Measurements from ENCODE around the gene WASHC4.

WASHC4 gene

DNA sequence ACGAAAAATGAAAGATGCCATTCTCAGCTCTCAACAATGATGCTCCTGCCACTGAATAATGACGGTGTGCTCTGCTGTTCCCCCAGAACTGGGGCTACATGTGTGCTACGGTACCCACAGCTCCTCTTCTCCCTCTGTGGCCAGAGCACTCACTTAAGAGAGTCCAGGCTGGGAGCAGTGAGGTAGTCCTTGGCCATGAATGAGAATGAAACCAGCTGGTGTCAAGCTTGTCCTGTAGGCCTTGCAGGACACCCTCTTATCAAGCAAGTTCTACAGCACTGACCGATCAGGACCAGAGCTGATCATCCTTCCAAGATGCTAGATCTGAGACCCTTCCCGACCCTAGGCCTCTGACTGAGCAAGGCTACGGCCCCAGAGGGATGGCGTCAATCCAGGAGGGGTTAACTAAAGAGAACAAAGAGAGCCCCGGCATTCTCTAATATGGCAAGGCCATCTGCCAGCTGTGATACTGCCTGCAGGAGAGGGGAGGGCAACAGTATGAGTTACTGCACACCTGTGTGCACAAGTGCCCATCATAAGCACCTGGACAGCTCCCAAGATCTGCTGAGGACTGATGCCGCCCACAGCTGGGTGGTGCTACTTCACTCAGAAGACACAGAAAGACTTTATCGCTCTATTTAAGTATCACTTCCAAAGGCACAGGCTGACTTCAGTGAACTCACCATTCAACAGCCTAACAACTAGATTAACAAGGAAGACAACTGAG, 98.0 kb downstream of the WASHC4 start:
- DNase-seq (ENCODE audit: low read depth, low spot score): no peak
- H3K27me3 ChIP-seq (ENCODE audit: control insufficient read depth, insufficient read depth, low read length): no peaks in the 10 kb centered on the region
- no peaks in the 10 kb centered on the region for H3K4me1 ChIP-seq (ENCODE audit: control insufficient read depth, insufficient read depth, low read length)
- H3K9me3 ChIP-seq (ENCODE audit: control insufficient read depth, insufficient read depth, low read length): no peaks in the 10 kb centered on the region
- H3K4me3 ChIP-seq (ENCODE audit: low read length): no peak overlapping the region
- peaks cover 7% of the 10 kb centered on the region; the same call in 1 of the 2 replicates for H3K36me3 ChIP-seq (ENCODE audit: control insufficient read depth, insufficient read depth, low read length)
- no peak overlapping the region for H3K27ac ChIP-seq (ENCODE audit: low read length)
- no CpG with 5 or more reads among the region's 10 CpGs for WGBS (ENCODE audit: insufficient coverage, insufficient read length)

DNA sequence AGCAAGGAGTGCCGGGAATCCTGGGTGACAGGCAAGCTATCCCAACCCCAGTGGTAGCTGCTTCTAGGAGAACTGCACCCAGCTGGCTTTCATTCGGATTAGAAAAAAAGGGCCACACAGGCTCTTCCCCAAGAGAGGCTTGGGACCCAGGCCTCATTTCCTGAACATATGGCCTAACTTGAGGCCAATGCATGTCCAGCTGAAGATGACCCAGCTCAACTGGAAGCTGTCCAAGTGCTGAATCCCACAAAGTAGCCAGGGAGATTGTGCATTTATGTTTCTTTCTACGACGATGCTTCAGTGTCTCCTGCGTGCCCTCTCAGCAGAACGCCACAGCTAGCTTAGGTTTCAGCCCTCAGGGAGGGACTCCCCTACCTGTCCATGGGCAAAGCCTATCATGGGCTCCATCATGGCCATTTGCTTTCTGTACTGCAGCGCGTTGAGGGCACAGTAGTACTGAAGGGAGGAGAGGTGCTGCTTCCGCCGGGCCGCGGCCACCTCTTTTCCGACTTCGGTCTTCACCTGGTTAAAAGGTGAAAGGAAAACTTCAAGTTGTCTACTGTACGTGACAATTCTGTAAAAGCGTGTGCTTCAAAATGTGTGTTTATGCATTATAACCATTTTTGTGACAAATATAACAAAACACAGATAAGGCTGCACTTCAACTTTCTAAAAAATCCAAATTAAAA, 99.3 kb downstream of the WASHC4 start:
- H3K4me3 ChIP-seq (ENCODE audit: low read length): no peak overlapping the region
- no CpG with 5 or more reads among the region's 16 CpGs for WGBS (ENCODE audit: insufficient coverage, insufficient read length)
- peaks cover 7% of the 10 kb centered on the region; the same call in 1 of the 2 replicates for H3K36me3 ChIP-seq (ENCODE audit: control insufficient read depth, insufficient read depth, low read length)
- no peaks in the 10 kb centered on the region for H3K9me3 ChIP-seq (ENCODE audit: control insufficient read depth, insufficient read depth, low read length)
- no peak for DNase-seq (ENCODE audit: low read depth, low spot score)
- H3K4me1 ChIP-seq (ENCODE audit: control insufficient read depth, insufficient read depth, low read length): no peaks in the 10 kb centered on the region
- H3K27ac ChIP-seq (ENCODE audit: low read length): no peak overlapping the region
- no peaks in the 10 kb centered on the region for H3K27me3 ChIP-seq (ENCODE audit: control insufficient read depth, insufficient read depth, low read length)

DNA sequence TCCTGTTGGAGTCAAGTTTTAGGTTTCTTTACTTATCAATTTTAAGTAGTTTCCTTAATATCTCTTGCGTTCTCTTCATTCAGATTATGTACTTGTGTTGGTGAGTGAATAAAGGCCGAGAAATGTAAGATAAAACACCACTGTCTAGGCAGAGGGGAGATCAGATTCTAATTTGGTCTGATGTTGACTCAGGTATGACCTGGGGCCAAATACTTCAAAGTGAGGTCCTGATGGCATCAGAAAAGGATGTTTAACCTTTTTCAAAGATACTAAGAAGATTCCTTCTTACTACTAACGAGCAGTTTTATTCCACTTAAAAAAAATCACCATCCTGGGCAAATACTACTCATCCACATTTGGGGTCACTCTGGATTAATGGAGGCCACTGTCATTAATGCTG, 101.6 kb downstream of the WASHC4 start:
- no peak for DNase-seq (ENCODE audit: low read depth, low spot score)
- no peaks in the 10 kb centered on the region for H3K27me3 ChIP-seq (ENCODE audit: control insufficient read depth, insufficient read depth, low read length)
- no peak overlapping the region for H3K4me3 ChIP-seq (ENCODE audit: low read length)
- no peak overlapping the region for H3K27ac ChIP-seq (ENCODE audit: low read length)
- H3K4me1 ChIP-seq (ENCODE audit: control insufficient read depth, insufficient read depth, low read length): no peaks in the 10 kb centered on the region
- H3K9me3 ChIP-seq (ENCODE audit: control insufficient read depth, insufficient read depth, low read length): no peaks in the 10 kb centered on the region
- WGBS (ENCODE audit: insufficient coverage, insufficient read length): no CpG with 5 or more reads among the region's 3 CpGs
- peaks cover 7% of the 10 kb centered on the region; the same call in 1 of the 2 replicates for H3K36me3 ChIP-seq (ENCODE audit: control insufficient read depth, insufficient read depth, low read length)

DNA sequence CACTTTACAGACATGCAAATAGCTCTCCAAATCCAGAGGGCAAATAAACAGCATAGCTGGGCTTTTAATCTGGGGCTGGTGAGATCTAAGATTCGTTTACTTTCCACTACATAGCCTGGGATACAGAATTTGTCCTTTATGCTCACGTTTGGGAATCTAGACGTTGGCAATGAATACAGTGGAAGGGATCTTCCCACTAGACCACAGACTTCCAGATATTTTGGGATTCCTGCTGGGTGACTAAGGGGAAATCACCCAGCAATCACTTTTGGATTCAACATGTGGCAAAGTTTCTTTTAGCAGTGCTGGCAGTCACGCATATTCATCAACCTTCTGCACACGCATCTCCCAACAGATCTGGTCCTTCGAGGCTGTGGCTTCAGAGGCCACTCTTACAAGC, 104.9 kb downstream of the WASHC4 start:
- Histone ChIP-seq H3K27ac (ENCODE audit: low read length) (no peak overlapping the region), H3K4me1 (ENCODE audit: control insufficient read depth, insufficient read depth, low read length) (no peaks in the 10 kb centered on the region), H3K9me3 (ENCODE audit: control insufficient read depth, insufficient read depth, low read length) (no peaks in the 10 kb centered on the region), H3K4me3 (ENCODE audit: low read length) (no peak overlapping the region), H3K36me3 (ENCODE audit: control insufficient read depth, insufficient read depth, low read length) (no peaks in the 10 kb centered on the region), H3K27me3 (ENCODE audit: control insufficient read depth, insufficient read depth, low read length) (no peaks in the 10 kb centered on the region)
- no peak for DNase-seq (ENCODE audit: low read depth, low spot score)
- no CpG with 5 or more reads among the region's 6 CpGs for WGBS (ENCODE audit: insufficient coverage, insufficient read length)

DNA sequence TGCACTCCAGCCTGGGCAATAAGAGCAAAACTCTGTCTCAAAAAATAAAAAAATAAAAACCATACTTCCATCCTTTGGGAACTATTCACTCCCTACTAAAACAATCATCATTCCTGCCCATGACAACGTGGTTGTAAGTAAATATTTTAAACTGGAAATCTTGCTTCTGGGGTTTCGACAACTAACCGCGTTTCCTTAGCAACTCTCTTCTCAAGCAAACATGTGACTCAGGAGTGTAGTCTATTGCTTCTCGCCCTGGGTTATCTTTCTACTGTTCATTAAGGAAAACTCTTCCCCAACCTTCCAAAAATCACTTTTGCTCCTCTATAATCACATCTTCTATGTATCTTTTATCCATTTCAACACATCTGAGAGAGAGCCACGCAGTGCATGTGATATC, 106.6 kb downstream of the WASHC4 start:
- Histone ChIP-seq H3K27ac (ENCODE audit: low read length) (no peak overlapping the region), H3K27me3 (ENCODE audit: control insufficient read depth, insufficient read depth, low read length) (no peaks in the 10 kb centered on the region), H3K4me1 (ENCODE audit: control insufficient read depth, insufficient read depth, low read length) (no peaks in the 10 kb centered on the region), H3K4me3 (ENCODE audit: low read length) (no peak overlapping the region), H3K9me3 (ENCODE audit: control insufficient read depth, insufficient read depth, low read length) (no peaks in the 10 kb centered on the region), H3K36me3 (ENCODE audit: control insufficient read depth, insufficient read depth, low read length) (no peaks in the 10 kb centered on the region)
- no CpG with 5 or more reads among the region's 6 CpGs for WGBS (ENCODE audit: insufficient coverage, insufficient read length)
- DNase-seq (ENCODE audit: low read depth, low spot score): no peak

DNA sequence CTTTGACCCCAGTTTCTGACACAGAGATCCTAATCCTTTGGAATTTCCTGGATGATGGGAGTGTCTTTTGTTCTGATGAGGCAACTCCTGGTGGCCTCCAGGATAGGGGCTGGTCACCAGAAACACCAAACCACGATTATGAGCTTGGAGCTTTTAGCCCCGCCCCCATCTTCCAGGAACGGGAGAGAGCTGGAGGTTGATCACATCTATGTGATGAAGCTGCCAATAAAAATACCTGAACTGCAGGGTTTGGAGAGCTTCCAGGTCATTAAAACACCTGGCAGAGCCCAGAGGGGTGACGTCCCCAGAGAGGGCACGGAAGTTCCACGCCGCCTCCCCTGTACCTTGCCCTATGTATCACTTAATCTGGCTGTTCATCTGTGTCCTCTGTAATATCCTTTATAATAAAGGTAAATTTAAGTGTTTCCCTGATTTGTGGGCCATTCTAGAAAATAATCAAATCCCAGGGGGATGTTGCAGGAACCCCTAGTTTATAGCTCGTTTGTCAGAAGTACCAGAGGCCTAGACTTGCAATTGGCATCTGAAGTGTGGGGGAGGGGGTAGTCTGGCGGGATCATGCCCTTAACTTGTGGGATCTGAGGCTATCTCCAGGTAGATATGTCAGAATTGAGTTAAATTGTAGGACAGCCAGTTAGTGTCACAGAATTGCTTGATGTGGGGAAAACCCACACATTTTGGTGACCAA, 107.3 kb downstream of the WASHC4 start:
- Histone ChIP-seq H3K4me3 (ENCODE audit: low read length) (no peak overlapping the region), H3K36me3 (ENCODE audit: control insufficient read depth, insufficient read depth, low read length) (no peaks in the 10 kb centered on the region), H3K27ac (ENCODE audit: low read length) (no peak overlapping the region), H3K4me1 (ENCODE audit: control insufficient read depth, insufficient read depth, low read length) (no peaks in the 10 kb centered on the region), H3K27me3 (ENCODE audit: control insufficient read depth, insufficient read depth, low read length) (no peaks in the 10 kb centered on the region), H3K9me3 (ENCODE audit: control insufficient read depth, insufficient read depth, low read length) (no peaks in the 10 kb centered on the region)
- WGBS (ENCODE audit: insufficient coverage, insufficient read length): no CpG with 5 or more reads among the region's 9 CpGs
- DNase-seq (ENCODE audit: low read depth, low spot score): no peak

DNA sequence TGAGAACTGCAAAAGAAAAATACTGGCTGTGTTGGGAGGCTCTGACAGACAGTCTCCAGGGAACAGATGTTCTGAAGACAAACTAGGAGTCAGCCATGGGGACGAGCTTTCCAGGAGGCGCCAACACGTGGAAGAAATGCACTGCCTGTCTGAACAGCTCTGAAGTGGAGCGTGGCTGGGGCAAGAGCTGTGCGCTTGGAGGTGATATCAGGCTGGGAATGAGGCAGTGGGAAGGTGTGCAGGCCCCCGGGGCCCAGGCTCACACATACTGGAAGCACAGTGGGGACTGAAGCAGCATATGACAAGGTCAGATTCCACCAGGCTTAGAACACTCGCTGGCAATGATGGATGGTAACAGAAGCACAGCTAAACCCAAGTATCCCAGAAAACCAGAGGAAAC, 110.9 kb downstream of the WASHC4 start:
- Histone ChIP-seq H3K27me3 (ENCODE audit: control insufficient read depth, insufficient read depth, low read length) (no peaks in the 10 kb centered on the region), H3K4me3 (ENCODE audit: low read length) (no peak overlapping the region), H3K27ac (ENCODE audit: low read length) (no peak overlapping the region), H3K36me3 (ENCODE audit: control insufficient read depth, insufficient read depth, low read length) (no peaks in the 10 kb centered on the region), H3K4me1 (ENCODE audit: control insufficient read depth, insufficient read depth, low read length) (no peaks in the 10 kb centered on the region), H3K9me3 (ENCODE audit: control insufficient read depth, insufficient read depth, low read length) (no peaks in the 10 kb centered on the region)
- no peak for DNase-seq (ENCODE audit: low read depth, low spot score)
- no CpG with 5 or more reads among the region's 7 CpGs for WGBS (ENCODE audit: insufficient coverage, insufficient read length)
